Activated T-cell treated with anti-CD3 and anti-CD28 coated beads, Interleukin-2, amount 50 U/mL, for 4 hours (primary cell): ENCODE data around the gene CDC37. TPM values are rescaled to one million over a fixed set of nuclear protein-coding genes. Genes with fewer than 3 reads are reported as not detected.
A peak's percentile ranks its signal among the peaks of the same experiment; 100 is the strongest.
"Not testable (repeated sequence)": the region's sequence is repeated elsewhere in the genome, so short reads cannot be mapped to it uniquely, and the experiment has no call there.

ENCODE experiments used
- ATAC-seq, 2 donors: fragments of 200-7000 bp; cut with Tn5 transposase; one replicate each; pipeline ENCODE4 v1.10.0; 2021
- DNase-seq: peaks from one replicate; pipeline ENCODE4 v3.0.0-alpha.2; 2020
- H3K27me3 Mint-ChIP-seq: one replicate; pipeline ENCODE4 v1.8.0; 2021; ENCODE audit warnings: low read depth, mixed read lengths
- H3K36me3 Mint-ChIP-seq: one replicate; pipeline ENCODE4 v1.8.0; 2022; ENCODE audit warnings: mixed read lengths; ENCODE audit not compliant: insufficient read depth
- H3K4me1 Mint-ChIP-seq: one replicate; pipeline ENCODE4 v1.8.0; 2021; ENCODE audit warnings: low read depth, mixed read lengths
- H3K4me3 Mint-ChIP-seq: one replicate; pipeline ENCODE4 v1.8.0; 2021; ENCODE audit warnings: mild to moderate bottlenecking, moderate library complexity, mixed read lengths
- H3K9me3 Mint-ChIP-seq: one replicate; pipeline ENCODE4 v1.8.0; 2021; ENCODE audit warnings: mixed read lengths
- total RNA-seq, 3 donors: library from RNA; stranded (reverse); gene quantifications; one replicate each; pipeline ENCODE4 v1.2.1, GENCODE V29; 2021

CDC37 gene
- total RNA-seq, 3 donors from 2014 or later = 298 to 311 (median 303) TPM

DNA sequence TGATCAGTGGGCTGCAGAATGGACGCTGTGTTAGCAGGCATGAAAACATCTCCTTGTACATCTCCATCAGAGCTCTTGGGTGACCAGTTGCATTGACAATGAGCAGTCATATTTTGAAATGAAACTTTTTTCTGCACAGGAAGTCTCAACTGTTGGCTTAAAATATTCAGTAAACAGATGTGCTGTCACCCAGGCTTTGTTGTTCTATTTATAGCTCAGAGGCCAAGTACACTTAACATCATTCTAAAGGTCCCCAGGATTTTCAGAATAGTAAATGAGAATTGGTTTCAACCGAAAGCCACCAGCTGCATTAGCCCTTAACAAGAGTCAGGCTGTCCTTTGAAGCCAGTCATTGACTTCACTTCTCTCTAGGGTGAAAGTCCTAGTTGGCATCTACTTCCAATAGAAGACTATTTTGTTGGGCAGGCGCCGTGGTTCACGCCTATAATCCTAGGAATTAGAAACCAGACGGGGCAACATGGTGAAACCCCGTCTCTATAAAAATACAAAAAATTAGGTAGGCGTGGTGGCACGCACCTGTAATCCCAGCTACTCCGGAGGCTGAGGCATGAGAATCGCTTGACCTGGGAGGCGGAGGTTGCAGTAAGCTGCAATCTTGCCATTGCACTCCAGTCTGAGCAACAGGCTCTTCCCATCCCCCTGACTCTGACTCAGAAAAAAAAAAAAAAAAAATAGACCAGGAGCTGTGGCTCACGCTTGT, 9.1 kb upstream of the CDC37 start:
- Mint-ChIP-seq H3K4me1 (peaks cover 58% of the 10 kb centered on the region), H3K36me3 (no peaks in the 10 kb centered on the region), H3K4me3 (peak overlapping the region; percentile 19), H3K9me3 (no peaks in the 10 kb centered on the region), H3K27me3 (peaks cover 7% of the 10 kb centered on the region)
- DNase-seq (no peak), ATAC-seq (peak; percentile 30 to 41)

DNA sequence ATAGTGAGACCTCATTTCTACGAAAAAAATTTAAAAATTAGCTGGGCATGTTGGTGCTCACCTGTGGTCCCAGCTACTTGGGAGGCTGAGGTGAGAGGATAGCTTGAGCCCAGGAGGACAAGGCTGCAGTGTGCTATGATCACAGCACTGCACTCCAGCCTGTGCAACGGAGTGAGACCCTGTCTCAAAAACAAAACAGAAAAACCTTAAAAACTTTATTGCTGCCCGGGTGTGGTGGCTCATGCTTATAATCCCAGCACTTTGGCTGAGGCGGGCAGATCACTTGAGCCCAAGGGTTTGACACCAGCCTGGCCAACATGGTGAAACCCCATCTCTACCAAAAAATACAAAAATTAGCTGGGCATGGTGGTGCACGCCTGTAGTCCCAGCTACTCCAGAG, 7.9 kb upstream of the CDC37 start:
- H3K9me3 Mint-ChIP-seq, H3K27me3 Mint-ChIP-seq, H3K4me3 Mint-ChIP-seq, DNase-seq, ATAC-seq, H3K36me3 Mint-ChIP-seq: not testable (repeated sequence)
- H3K4me1 Mint-ChIP-seq = peaks cover 65% of the 10 kb centered on the region

DNA sequence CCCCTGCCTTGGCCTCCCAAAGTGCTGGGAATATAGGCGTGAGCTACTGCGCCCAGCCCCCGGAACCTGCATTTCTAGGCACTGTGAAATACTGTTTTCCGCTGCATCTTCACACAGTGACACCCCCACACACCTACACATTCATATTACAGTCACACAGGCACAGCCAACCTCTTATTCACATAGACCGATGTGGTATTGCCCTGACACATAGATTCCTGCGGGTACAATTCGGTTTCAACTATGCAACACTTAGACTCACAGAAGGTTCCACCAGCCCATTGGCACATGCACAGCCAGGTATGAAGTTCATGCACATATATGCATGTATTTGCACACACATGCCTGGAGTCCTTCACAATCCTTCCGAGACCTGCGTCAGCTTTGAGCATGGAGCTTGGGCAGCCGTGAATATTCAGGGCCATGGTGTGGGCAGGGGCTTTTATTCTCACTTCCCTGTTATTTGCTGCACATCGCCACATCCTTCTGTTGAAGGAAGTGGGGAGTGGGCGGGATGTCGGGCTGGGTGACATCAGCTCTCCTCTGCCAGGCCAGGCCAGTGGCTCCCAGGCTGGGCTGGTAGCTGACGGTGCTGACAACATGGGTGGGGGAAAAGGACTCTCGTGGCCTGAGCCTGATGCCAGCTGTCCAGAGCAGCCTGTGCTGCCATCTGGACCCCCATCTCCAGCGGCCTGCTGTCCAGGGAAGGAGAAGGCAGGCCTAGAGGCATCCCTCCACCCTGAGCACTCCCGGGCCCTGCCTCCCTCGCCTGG, 5.4 kb upstream of the CDC37 start:
- Mint-ChIP-seq H3K36me3 (no peaks in the 10 kb centered on the region), H3K27me3 (no peaks in the 10 kb centered on the region), H3K4me3 (peak overlapping the region; percentile 45), H3K4me1 (peaks cover 77% of the 10 kb centered on the region), H3K9me3 (no peaks in the 10 kb centered on the region)
- DNase-seq (peak; percentile 41), ATAC-seq (peak; percentile 64 to 68)

DNA sequence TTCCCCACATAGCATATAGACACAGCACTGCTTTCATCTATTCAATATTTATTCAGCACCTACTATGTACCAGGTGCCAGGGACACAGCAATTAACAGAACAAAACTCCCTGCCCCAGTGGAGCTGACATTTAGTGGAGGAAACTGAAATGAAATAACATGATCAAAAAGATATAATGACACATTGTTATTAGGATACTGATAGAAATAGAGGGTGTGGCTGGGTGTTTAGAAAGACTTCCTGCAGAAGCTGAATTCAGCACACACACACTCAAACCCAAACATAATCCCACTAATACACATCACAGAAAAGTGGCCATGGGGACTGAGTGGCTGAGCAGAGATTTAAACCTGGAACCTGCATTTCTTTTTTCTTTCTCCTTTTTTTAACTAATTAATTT, 3.8 kb upstream of the CDC37 start:
- no peak overlapping the region for H3K4me3 Mint-ChIP-seq
- H3K4me1 Mint-ChIP-seq = peaks cover 72% of the 10 kb centered on the region
- no peak for ATAC-seq
- no peaks in the 10 kb centered on the region for H3K9me3 Mint-ChIP-seq
- peaks cover under 1% of the 10 kb centered on the region for H3K36me3 Mint-ChIP-seq
- DNase-seq = no peak
- no peaks in the 10 kb centered on the region for H3K27me3 Mint-ChIP-seq

DNA sequence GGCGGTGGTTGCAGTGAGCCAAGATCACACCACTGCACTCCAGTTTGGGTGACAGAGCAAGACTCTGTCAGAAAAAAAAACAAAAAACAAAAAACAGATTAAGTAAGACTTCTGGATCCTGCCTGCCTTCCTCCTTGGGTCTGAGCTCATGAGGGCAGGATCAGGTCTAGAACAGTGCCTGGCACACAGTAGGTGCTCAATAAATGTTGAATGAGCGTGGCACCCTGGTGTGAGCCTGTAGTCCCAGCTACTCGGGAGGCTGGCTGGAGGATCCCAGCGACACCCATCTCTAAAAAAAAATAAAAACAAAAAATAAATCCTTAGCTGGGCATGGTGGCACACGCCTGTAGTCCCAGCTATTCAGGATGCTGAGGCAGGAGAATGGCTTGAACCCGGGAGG, 2.8 kb upstream of the CDC37 start:
- peaks cover 74% of the 10 kb centered on the region for H3K4me1 Mint-ChIP-seq
- ATAC-seq (no peak), DNase-seq (no peak)
- H3K9me3 Mint-ChIP-seq = no peaks in the 10 kb centered on the region
- peaks cover 2% of the 10 kb centered on the region for H3K36me3 Mint-ChIP-seq
- H3K4me3 Mint-ChIP-seq = no peak overlapping the region
- no peaks in the 10 kb centered on the region for H3K27me3 Mint-ChIP-seq

DNA sequence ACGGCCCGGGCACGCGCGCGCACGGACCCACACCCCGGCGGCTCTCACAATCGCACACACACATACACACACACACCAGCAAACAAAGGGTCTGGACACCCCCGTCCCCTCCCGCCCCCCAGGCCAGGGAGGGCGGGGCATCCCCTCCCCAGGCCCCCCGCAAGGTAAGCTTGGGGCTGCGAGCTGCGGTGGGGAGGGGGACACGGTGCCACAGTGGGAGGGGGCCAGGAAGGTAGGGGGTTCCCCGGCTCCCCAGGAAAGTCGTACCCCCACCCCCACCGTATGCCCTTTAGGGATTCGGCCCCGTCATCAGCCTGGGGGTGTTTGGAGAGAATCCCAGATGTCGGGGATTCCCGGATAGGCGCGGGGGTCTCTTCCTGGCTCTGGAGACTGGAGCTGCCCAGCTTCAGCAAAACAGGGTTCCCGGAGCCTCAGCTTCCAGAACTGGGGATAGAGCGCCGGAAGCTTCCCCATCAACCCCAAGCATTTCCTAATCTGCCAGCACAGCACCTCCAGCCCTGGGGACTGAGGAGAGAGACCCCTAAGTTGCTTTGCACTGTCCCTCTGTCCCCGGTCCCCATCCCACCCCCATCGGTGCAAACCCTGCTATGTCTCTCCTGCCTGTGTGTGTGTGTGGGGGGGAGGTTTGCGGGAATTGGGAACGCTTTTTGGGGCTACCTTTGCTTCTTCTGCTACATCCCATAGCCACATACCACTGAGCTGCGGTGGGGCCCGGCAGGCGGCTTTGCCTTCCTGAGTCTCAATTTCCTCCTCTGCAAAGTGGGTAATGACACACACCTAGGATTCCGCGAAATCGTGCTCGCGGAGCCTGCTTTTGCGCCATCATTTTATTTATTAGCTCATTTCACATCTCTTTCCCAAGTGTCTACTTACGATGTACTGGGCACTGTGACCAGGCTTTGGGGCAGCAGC, 1.8 kb upstream of the CDC37 start:
- H3K4me1 Mint-ChIP-seq = peaks cover 75% of the 10 kb centered on the region
- no peak for ATAC-seq
- no peaks in the 10 kb centered on the region for H3K27me3 Mint-ChIP-seq
- peaks cover 2% of the 10 kb centered on the region for H3K36me3 Mint-ChIP-seq
- no peaks in the 10 kb centered on the region for H3K9me3 Mint-ChIP-seq
- peak overlapping the region; percentile 95 for H3K4me3 Mint-ChIP-seq
- peak; percentile 56 for DNase-seq

DNA sequence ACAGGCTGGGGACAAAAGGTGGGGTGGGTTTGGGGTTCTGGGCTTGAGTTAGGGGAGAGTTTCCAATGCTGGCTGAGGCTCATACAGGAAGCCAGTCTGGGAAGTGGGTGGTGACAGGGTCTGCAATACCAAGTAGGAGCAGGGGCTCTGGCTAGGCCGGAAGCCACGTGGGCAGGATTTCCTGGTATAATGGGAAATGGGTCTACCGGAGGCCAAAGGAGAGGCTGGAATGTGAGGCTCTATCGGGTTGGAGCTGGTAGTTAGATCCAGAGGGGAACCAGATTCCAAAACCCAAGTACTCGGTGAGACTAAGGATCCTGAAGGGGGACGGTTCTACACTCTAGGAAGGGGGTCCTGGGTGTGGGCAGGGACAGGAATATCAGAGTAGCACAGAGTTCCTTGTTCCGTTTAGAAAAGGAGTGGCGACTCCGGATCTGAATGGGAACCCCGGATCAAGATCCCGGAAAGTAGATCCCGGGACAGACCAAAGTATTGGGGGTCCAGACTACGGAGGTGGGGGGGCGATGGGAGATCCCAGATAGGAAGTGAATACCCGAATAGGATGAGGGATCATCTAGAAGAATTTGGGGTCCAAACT, 802 bp downstream of the CDC37 start:
- Mint-ChIP-seq H3K4me1 (peaks cover 60% of the 10 kb centered on the region), H3K27me3 (no peaks in the 10 kb centered on the region), H3K9me3 (no peaks in the 10 kb centered on the region), H3K36me3 (peaks cover 6% of the 10 kb centered on the region), H3K4me3 (peak overlapping the region; percentile 95)
- DNase-seq (no peak), ATAC-seq (no peak)

DNA sequence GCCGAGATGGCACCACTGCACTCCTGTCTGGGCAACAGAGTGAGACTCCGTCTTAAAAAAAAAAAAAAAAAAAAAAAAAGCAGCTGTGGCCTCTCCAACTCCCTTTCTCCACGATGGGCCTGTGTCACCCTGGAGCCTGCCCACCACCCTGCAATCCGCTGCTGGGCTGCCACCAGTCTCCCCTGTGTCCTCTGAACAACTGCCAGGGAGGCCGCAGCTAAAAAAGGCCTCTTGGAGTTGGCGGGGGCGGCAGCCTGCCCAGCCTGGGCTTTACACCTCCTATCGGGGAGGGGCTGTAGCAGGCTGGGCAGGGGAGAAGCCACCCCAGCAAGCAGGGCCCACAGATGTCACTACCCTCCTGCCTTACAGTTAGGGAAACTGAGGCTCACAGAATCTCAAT, 3.5 kb downstream of the CDC37 start:
- peaks cover 37% of the 10 kb centered on the region for H3K4me1 Mint-ChIP-seq
- ATAC-seq (no peak), DNase-seq (no peak)
- no peaks in the 10 kb centered on the region for H3K9me3 Mint-ChIP-seq
- no peak overlapping the region for H3K4me3 Mint-ChIP-seq
- peaks cover 19% of the 10 kb centered on the region for H3K36me3 Mint-ChIP-seq
- H3K27me3 Mint-ChIP-seq = no peaks in the 10 kb centered on the region

DNA sequence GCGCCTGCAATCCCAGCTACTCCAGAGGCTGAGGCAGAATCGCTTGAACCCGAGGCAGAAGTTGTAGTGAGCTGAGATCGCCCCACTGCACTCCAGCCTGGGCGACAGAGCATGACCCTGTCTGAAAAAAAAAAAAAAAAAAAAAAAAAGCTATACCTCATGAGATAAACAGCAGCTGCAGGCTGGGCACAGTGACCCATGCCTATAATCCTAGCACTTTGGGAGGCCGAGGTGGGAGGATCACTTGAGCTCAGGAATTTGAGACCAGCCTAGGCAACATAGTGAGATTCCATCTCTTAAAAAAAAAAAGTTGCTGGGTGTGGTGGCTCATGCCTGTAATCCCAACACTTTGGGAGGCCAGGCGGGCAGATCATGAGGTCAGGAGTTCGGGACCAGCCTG, 4.0 kb downstream of the CDC37 start:
- H3K27me3 Mint-ChIP-seq, H3K4me3 Mint-ChIP-seq, ATAC-seq: not testable (repeated sequence)

DNA sequence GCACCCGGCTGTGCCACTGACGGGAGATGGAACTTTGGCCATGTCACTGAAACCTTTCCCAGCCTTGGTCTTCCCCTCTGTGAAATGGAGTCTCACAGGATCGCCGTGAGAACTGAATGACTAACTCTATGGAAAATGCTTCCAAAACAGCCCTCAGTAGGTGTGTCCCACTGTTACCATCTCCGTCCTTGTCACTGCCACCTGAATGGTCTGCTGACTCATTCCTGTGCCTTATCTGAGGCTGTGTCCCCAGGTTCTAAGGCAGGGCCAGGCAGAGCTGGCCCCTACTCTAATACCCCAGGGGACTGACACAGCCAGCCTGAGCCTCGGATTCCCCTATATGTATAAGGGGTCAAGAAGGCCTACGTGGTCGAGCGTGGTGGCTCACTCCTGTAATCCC, 4.5 kb downstream of the CDC37 start:
- Mint-ChIP-seq H3K4me1 (peaks cover 30% of the 10 kb centered on the region), H3K9me3 (no peaks in the 10 kb centered on the region), H3K4me3 (no peak overlapping the region), H3K36me3 (peaks cover 19% of the 10 kb centered on the region), H3K27me3 (no peaks in the 10 kb centered on the region)
- no peak for DNase-seq
- no peak for ATAC-seq

More for the DNA sequence above, 4.0 kb downstream of the CDC37 start:
- DNase-seq, H3K9me3 Mint-ChIP-seq: not testable (repeated sequence)
- Mint-ChIP-seq H3K4me1 (peaks cover 33% of the 10 kb centered on the region), H3K36me3 (peaks cover 19% of the 10 kb centered on the region)

DNA sequence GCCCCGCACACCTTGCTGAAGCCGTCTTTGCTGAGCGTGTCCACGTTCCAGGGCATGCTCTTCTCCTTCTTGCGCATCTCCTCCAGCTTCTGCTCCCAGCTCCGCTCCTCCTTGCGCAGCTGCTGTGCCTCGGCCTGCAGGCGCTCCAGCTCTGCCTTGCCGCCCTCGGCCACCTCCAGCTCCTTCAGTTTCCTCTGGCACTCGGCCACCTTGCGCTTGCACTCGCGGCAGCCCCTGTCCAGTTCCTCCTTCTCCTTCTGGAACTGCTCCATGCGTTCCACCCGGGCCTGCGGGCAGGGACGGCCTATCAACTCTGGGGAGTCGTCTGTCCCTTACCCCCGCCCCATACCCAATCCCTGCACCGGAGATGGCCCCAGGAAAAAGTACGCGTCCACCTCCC, 7.4 kb downstream of the CDC37 start:
- no peak for DNase-seq
- ATAC-seq = no peak
- Mint-ChIP-seq H3K4me3 (no peak overlapping the region), H3K27me3 (no peaks in the 10 kb centered on the region), H3K9me3 (no peaks in the 10 kb centered on the region), H3K36me3 (peaks cover 22% of the 10 kb centered on the region), H3K4me1 (peaks cover 15% of the 10 kb centered on the region)

DNA sequence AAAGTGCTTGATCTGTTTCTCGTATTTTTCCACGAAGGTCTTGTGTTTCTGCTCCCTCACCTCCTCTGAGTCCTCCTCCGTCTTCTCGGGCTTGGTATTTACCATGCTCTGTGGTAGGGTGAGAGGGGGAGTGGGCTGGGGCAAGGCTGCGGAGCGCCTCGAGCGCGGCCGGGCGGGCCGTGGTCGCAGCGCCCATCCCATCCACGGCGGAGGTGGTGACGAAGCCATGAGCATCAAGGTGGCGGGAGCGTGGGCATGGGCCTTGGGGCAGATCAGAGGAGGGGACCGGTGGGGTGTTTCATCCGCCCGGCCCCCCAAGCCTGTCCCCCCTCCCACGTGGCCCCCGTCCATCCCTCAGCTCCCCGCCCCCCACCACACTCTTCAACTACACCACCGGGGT, 7.9 kb downstream of the CDC37 start:
- H3K4me1 Mint-ChIP-seq = peaks cover 13% of the 10 kb centered on the region
- H3K4me3 Mint-ChIP-seq = no peak overlapping the region
- ATAC-seq (no peak), DNase-seq (no peak)
- no peaks in the 10 kb centered on the region for H3K27me3 Mint-ChIP-seq
- H3K9me3 Mint-ChIP-seq = no peaks in the 10 kb centered on the region
- H3K36me3 Mint-ChIP-seq = peaks cover 25% of the 10 kb centered on the region

DNA sequence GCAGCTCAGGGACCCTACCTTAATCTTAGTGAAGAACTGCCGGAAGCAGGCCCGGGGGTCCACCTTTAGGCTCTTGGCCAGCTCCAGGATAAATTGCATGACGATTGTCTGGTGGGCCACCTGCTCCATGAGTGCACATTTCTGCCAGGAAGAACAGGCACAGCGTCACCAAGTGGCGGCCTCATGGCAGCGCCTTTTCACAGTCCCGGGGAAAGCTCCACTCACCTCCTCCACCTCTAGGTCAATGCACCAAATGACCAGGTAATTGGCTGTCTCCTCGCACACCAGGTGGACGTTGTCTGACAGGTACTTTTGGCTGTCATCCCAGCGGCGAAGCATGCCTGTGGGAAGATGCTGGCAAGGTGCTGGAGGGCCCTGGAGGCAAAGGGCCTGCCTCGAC, 8.3 kb downstream of the CDC37 start:
- no peak for ATAC-seq
- Mint-ChIP-seq H3K36me3 (peaks cover 25% of the 10 kb centered on the region), H3K4me1 (peaks cover 13% of the 10 kb centered on the region), H3K9me3 (no peaks in the 10 kb centered on the region), H3K27me3 (no peaks in the 10 kb centered on the region), H3K4me3 (no peak overlapping the region)
- DNase-seq = no peak

DNA sequence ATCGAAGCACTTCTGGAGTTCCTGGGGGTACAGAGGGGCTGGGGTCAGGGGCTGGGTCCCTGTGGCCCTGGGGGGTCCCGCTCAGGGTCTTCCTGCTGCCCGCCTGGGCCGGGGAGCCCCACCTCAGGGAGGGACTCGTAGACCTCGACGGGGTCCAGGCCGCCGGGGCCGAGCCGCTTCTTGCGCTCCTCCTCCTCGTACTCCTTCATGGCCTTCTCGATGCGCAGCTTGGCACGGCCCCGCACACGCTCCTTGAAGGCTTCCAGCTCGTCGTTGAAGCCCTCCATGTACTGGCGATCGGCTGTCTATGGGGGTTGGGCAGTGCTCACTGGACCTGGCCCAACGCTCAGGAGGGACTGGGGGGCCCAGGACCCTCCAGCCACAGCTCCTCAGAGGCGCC, 10.2 kb downstream of the CDC37 start:
- Mint-ChIP-seq H3K36me3 (peaks cover 22% of the 10 kb centered on the region), H3K27me3 (no peaks in the 10 kb centered on the region), H3K4me1 (peaks cover 8% of the 10 kb centered on the region), H3K9me3 (no peaks in the 10 kb centered on the region), H3K4me3 (no peak overlapping the region)
- no peak for DNase-seq
- ATAC-seq = no peak
